Mucosa of descending colon (tissue), 3 donors: ENCODE data around the gene ZNF791. TPM values are rescaled to one million over a fixed set of nuclear protein-coding genes. Genes with fewer than 3 reads are reported as not detected.
"Not testable (repeated sequence)": the region's sequence is repeated elsewhere in the genome, so short reads cannot be mapped to it uniquely, and the experiment has no call there.

Experiments used
- ATAC-seq: fragments of 200-7000 bp; cut with Tn5 transposase; one replicate; pipeline ENCODE4 v1.9.1; 2020; ENCODE audit warnings: mild to moderate bottlenecking, moderate library complexity
- DNase-seq, 3 donors: peaks; one replicate each; pipeline ENCODE4 v3.0.0-alpha.2; 2020
- H3K36me3 ChIP-seq: fragments of 200-600 bp; one replicate; pipeline ENCODE4 v1.8.0; 2021; ENCODE audit warnings: low read depth, mild to moderate bottlenecking
- H3K4me1 ChIP-seq: fragments of 200-600 bp; one replicate; pipeline ENCODE4 v1.8.0; 2021; ENCODE audit warnings: low read depth, mild to moderate bottlenecking
- H3K4me3 ChIP-seq: fragments of 200-600 bp; one replicate; pipeline ENCODE4 v1.8.0; 2021; ENCODE audit warnings: mild to moderate bottlenecking
- H3K9me3 ChIP-seq: fragments of 200-600 bp; one replicate; pipeline ENCODE4 v1.8.0; 2021; ENCODE audit warnings: mild to moderate bottlenecking
- CTCF ChIP-seq: fragments of 200-600 bp; IDR thresholded peaks from one replicate; pipeline ENCODE4 v1.8.0; 2022; ENCODE audit warnings: antibody characterized with exemption, mild to moderate bottlenecking
- intact Hi-C, 2 donors: fragments of 100-400 bp; cut with DNase I in 1 of 2; cut with micrococcal nuclease in 1 of 2; formaldehyde crosslinking; loops; one replicate each; pipeline versions ENCODE4 v1.11.0 to v1.11.1; 2022; cut with DNase I, micrococcal nuclease
- total RNA-seq, 3 donors: library from RNA; stranded (reverse); fragmentation: NEBNext Ultra II Directional in 2 of 3; extraction: Animal tissue kit (Norgen Biotek cat#: 25700) in 2 of 3; gene quantifications; one replicate each; pipeline versions ENCODE4 v1.2.1 to v1.2.4, GENCODE V29; 2021 to 2023
- donor health status: DM: no; HTN: no; CAD: no; lungs with moderate emphysema.
- donor health status: DM: no; HTN: no; CAD: no.
- donor health status: DM: no; HTN: yes; CAD: no.

ZNF791 gene
- total RNA-seq, 3 donors from 2014 or later = 22.5 to 29.7 (median 26.9) TPM

GRCh38 chr19:12676384-12676792 is 65.7 kb downstream of the ZNF791 start:
- intact Hi-C loops = loop anchor here in 1 of 2 donors (10.0 kb wide), 1 partner anchor 102 kb away; no protein-coding TSS in a partner anchor
- Histone ChIP-seq H3K4me3 (no peak overlapping the region), H3K9me3 (no peaks in the 10 kb centered on the region), H3K4me1 (peaks cover 12% of the 10 kb centered on the region), H3K36me3 (peaks cover 7% of the 10 kb centered on the region)
- ATAC-seq (peak; percentile 79), DNase-seq (peak; percentile 84 to 92 (median 88))
- TF ChIP-seq CTCF = peak; percentile 63

GRCh38 chr19:12676928-12677327 is 66.2 kb downstream of the ZNF791 start:
- Histone ChIP-seq H3K4me3 (no peak overlapping the region), H3K36me3 (peaks cover 7% of the 10 kb centered on the region), H3K4me1 (peaks cover 12% of the 10 kb centered on the region), H3K9me3 (no peaks in the 10 kb centered on the region)
- ATAC-seq (no peak), DNase-seq (no peak)
- intact Hi-C loops = loop anchor here in 1 of 2 donors (10.0 kb wide), 1 partner anchor 102 kb away; no protein-coding TSS in a partner anchor
- no peak for TF ChIP-seq CTCF

- intact Hi-C loops = loop anchor here in 1 of 2 donors (10.0 kb wide), 1 partner anchor 103 kb away; no protein-coding TSS in a partner anchor
- ATAC-seq, H3K4me3 ChIP-seq, H3K9me3 ChIP-seq, DNase-seq, H3K36me3 ChIP-seq: not testable (repeated sequence)
- H3K4me1 ChIP-seq = peaks cover 12% of the 10 kb centered on the region
These were observed 67.3 kb downstream of the ZNF791 start for GRCh38 chr19:12678039-12678438.

GRCh38 chr19:12680034-12680433 is 69.3 kb downstream of the ZNF791 start:
- intact Hi-C loops = no loop called here
- Histone ChIP-seq H3K4me1 (peaks cover 12% of the 10 kb centered on the region), H3K4me3 (no peak overlapping the region), H3K36me3 (peaks cover 7% of the 10 kb centered on the region), H3K9me3 (no peaks in the 10 kb centered on the region)
- TF ChIP-seq CTCF = no peak
- DNase-seq (peak in 1 of 3 donors; percentile 50), ATAC-seq (no peak)

DNA sequence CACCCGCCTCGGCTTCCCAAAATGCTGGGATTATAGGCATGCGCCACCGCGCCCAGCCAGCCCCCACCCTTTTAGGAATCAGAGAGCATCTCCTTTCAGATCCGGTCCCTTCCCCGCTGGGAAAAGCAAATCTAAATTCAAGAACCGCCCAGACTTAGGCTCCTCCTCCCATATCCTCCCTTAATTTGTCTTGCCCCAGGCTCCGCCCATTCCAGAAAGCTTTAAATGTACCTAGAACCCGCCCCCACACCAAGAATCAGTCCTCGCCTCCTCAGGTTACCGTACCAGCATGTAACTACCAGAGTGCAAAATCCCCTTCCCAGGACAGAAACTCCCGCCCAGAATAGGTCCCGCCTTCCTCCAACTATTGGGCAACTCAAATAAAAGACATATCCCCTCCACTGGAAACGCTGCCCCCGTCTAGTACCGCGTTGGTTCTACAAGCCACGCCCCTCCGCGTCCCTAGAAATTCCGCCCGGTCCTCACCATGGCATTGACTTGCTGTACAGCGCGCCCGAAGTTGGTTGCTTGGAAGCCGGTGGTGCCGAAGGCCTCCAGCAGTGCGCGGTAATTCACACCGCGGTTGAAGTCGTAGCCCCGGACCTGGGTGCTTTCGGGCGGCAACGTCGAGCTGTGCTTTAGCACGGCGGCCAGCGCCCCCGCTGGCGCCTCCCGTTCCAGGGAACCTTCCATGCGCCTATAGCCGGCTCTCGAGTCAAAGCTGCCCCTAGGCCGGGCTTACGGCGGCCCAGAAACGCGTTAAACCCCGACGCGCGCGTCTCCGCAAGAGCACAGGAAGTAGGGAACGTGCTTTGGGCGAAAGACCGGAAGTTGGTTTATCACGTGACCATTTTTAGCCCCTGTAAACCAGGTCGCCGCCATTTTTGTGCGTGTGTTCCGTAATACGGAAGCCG is 70.6 kb downstream of the ZNF791 start, which contains the start of gene DHPS:
DHPS (minus strand) TSS at position 807 of the 914 bp plus-strand sequence; CDS start at position 693, 114 bp downstream.
- Histone ChIP-seq H3K9me3 (no peaks in the 10 kb centered on the region), H3K36me3 (no peaks in the 10 kb centered on the region), H3K4me3 (peak within 1 kb of the TSS; percentile 90), H3K4me1 (peaks cover 12% of the 10 kb centered on the region)
- DNase-seq = peak; percentile 88 to 97 (median 93)
- TF ChIP-seq CTCF = no peak
- peak; percentile 94 for ATAC-seq
- intact Hi-C loops = no loop called here

Other genes starting within 250 kb of the ZNF791 start
- 1 to 10 TPM; 2.2 to 3.9 (median 2.5) TPM for gene ZNF442, start 245.2 kb upstream of the ZNF791 start, total RNA-seq
- gene ZNF799, start 209.6 kb upstream of the ZNF791 start, total RNA-seq = 1 to 10 TPM; 6.0 to 7.4 (median 7.3) TPM
- gene ZNF443, start 169.9 kb upstream of the ZNF791 start, total RNA-seq = 1 to 10 TPM; 5.8 to 7.7 (median 7.3) TPM
- 1 to 10 TPM; 1.2 to 3.3 (median 1.8) TPM for gene ZNF709, start 126.1 kb upstream of the ZNF791 start, total RNA-seq
- gene ZNF564, start 59.4 kb upstream of the ZNF791 start, total RNA-seq = 10 to 100 TPM; 13.9 to 22.5 (median 21.2) TPM
- 10 to 100 TPM in 1 of 3 donors, 1 to 10 TPM in 2; 8.6 to 11.3 (median 8.8) TPM for gene ZNF490, start 107 bp upstream of the ZNF791 start, total RNA-seq
- 100 to 1,000 TPM in 1 of 3 donors, 10 to 100 TPM in 2; 92.7 to 104 (median 96.6) TPM for gene MAN2B1, start 55.8 kb downstream of the ZNF791 start, total RNA-seq
- gene WDR83, start 55.9 kb downstream of the ZNF791 start, total RNA-seq = 10 to 100 TPM in 1 of 3 donors, 1 to 10 TPM in 2; 6.4 to 13.4 (median 7.4) TPM
- gene DHPS, start 71.0 kb downstream of the ZNF791 start, total RNA-seq = 10 to 100 TPM; 71.4 to 91.4 (median 88.9) TPM
- gene GNG14, start 77.1 kb downstream of the ZNF791 start, total RNA-seq = not detected
- 1 to 10 TPM; 6.0 to 8.9 (median 7.8) TPM for gene FBXW9, start 85.7 kb downstream of the ZNF791 start, total RNA-seq
- gene TNPO2, start 113.0 kb downstream of the ZNF791 start, total RNA-seq = 10 to 100 TPM; 48.9 to 73.3 (median 66.9) TPM
- 100 to 1,000 TPM; 122 to 164 (median 146) TPM for gene TRIR, start 123.8 kb downstream of the ZNF791 start, total RNA-seq
- gene GET3, start 126.6 kb downstream of the ZNF791 start, total RNA-seq = 10 to 100 TPM; 44.8 to 70.5 (median 50.0) TPM
- gene BEST2, start 140.9 kb downstream of the ZNF791 start, total RNA-seq = 100 to 1,000 TPM in 1 of 3 donors, 10 to 100 TPM in 2; 29.0 to 167 (median 32.2) TPM
- 10 to 100 TPM; 52.2 to 91.9 (median 69.0) TPM for gene HOOK2, start 164.6 kb downstream of the ZNF791 start, total RNA-seq
- 100 to 1,000 TPM; 170 to 191 (median 191) TPM for gene JUNB, start 180.6 kb downstream of the ZNF791 start, total RNA-seq
- 100 to 1,000 TPM; 225 to 266 (median 256) TPM for gene PRDX2, start 190.9 kb downstream of the ZNF791 start, total RNA-seq
- gene THSD8, start 191.1 kb downstream of the ZNF791 start, total RNA-seq = 10 to 100 TPM in 1 of 3 donors, 1 to 10 TPM in 2; 1.5 to 10.4 (median 2.7) TPM
- gene RNASEH2A, start 195.7 kb downstream of the ZNF791 start, total RNA-seq = 10 to 100 TPM in 1 of 3 donors, 1 to 10 TPM in 2; 5.5 to 12.4 (median 6.5) TPM
- gene RTBDN, start 223.7 kb downstream of the ZNF791 start, total RNA-seq = 1 to 10 TPM in 1 of 3 donors, under 1 TPM in 1, not detected in 1; 0.87 to 1.7 TPM
- 1 to 10 TPM in 2 of 3 donors, under 1 TPM in 1; 0.69 to 4.1 (median 1.2) TPM for gene MAST1, start 227.6 kb downstream of the ZNF791 start, total RNA-seq